B cell (primary cell): ENCODE results near the gene EMC10. TPM values are rescaled to one million over a fixed set of nuclear protein-coding genes. Genes with fewer than 3 reads are reported as not detected.

Experiments used
- ATAC-seq: fragments of 200-7000 bp; cut with Tn5 transposase; one replicate; pipeline ENCODE4 v1.10.0; 2021; ENCODE audit warnings: low read depth, mild to moderate bottlenecking, moderate number of reproducible peaks, moderate library complexity
- CTCF ChIA-PET: fragments of 350-600 bp; sonication (Branson Sonifier 250); formaldehyde crosslinking; loops from one replicate; lab custom pipeline; 2021; ENCODE audit warnings: antibody characterized with exemption, inconsistent platforms; lab: Charles Lee
- POLR2A ChIA-PET: fragments of 350-600 bp; sonication (Branson Sonifier 250); formaldehyde crosslinking; loops from one replicate; lab custom pipeline; 2021; ENCODE audit warnings: antibody characterized with exemption; lab: Charles Lee
- DNase-seq: peaks from one replicate; pipeline ENCODE4 v3.0.0; 2013
- H2AFZ ChIP-seq: 2 replicates; pipeline ENCODE4 v1.6.1; 2012; ENCODE audit warnings: mild to moderate bottlenecking, low read depth, low read length; ENCODE audit not compliant: insufficient read depth, poor library complexity, severe bottlenecking
- H3K27ac ChIP-seq, 2 donors: 1 replicate in 1 of 2; 2 replicates in 1 of 2; pipeline ENCODE4 v1.5.1; 2012 to 2013; ENCODE audit warnings: low read length in 2 of 2, mild to moderate bottlenecking in 2 of 2, moderate library complexity in 1 of 2
- H3K27me3 ChIP-seq, 4 experiments: fragments of 200-600 bp in 1 of 4; sonication (generic) in 1 of 4; replicated peaks in 1 of 4; 1 replicate in 2 of 4; 2 replicates in 2 of 4; pipeline versions ENCODE4 v1.6.1 to v1.7.0; 2013 to 2016; ENCODE audit warnings: low read length in 3 of 4, mild to moderate bottlenecking in 2 of 4, mixed read lengths in 1 of 4, moderate library complexity in 1 of 4; ENCODE audit not compliant: insufficient read depth in 4 of 4, control insufficient read depth in 3 of 4; ENCODE audit errors: control extremely low read depth in 1 of 4
- H3K36me3 ChIP-seq, 2 experiments: replicated peaks in 1 of 2; 1 replicate in 1 of 2; 2 replicates in 1 of 2; pipeline versions ENCODE4 v1.6.1 to v1.7.1; 2013; ENCODE audit warnings: low read length in 1 of 2; ENCODE audit not compliant: insufficient read depth in 2 of 2, control insufficient read depth in 1 of 2; ENCODE audit errors: control extremely low read depth in 1 of 2, extremely low read depth in 1 of 2
- H3K4me1 ChIP-seq, 2 donors: fragments of 200-600 bp in 1 of 2; sonication (generic) in 1 of 2; 1 replicate in 1 of 2; 2 replicates in 1 of 2; pipeline versions ENCODE4 v1.5.1 to v1.6.1; 2013 to 2017; ENCODE audit warnings: low read length in 2 of 2; ENCODE audit not compliant: control insufficient read depth in 2 of 2, insufficient read depth in 2 of 2
- H3K4me2 ChIP-seq: replicated peaks from 2 replicates; pipeline ENCODE3; 2012; ENCODE audit warnings: mild to moderate bottlenecking, low read depth, low read length; ENCODE audit not compliant: poor library complexity, severe bottlenecking
- H3K4me3 ChIP-seq, 5 experiments: fragments of 200-600 bp in 1 of 5; sonication (generic) in 1 of 5; 1 replicate in 3 of 5; 2 replicates in 2 of 5; pipeline versions ENCODE4 v1.5.1 to v1.7.0; 2011 to 2016; ENCODE audit warnings: low read length in 4 of 5, mild to moderate bottlenecking in 4 of 5, low read depth in 2 of 5, control low read depth in 1 of 5, moderate library complexity in 1 of 5; ENCODE audit not compliant: insufficient read depth in 1 of 5; ENCODE audit errors: control extremely low read depth in 1 of 5, extremely low read depth in 1 of 5
- H3K79me2 ChIP-seq: fragments of 200-600 bp; sonication (generic); one replicate; pipeline ENCODE4 v1.6.0; 2016; ENCODE audit warnings: low read length; ENCODE audit not compliant: control insufficient read depth, insufficient read depth
- H3K9ac ChIP-seq: fragments of 200-600 bp; sonication (generic); 2 replicates; pipeline ENCODE4 v1.6.1; 2017; ENCODE audit warnings: mild to moderate bottlenecking, low read length, moderate library complexity
- H3K9me3 ChIP-seq, 3 donors: one replicate each; pipeline versions ENCODE4 v1.6.1 to v1.7.1; 2013; ENCODE audit warnings: low read length in 2 of 3; ENCODE audit not compliant: control insufficient read depth in 2 of 3, insufficient read depth in 1 of 3; ENCODE audit errors: control extremely low read depth in 1 of 3
- H4K20me1 ChIP-seq: 2 replicates; pipeline ENCODE4 v1.6.0; 2012; ENCODE audit warnings: mild to moderate bottlenecking, low read length; ENCODE audit not compliant: insufficient read depth, control insufficient read depth, poor library complexity, severe bottlenecking
- H3K27ac Mint-ChIP-seq: one replicate; pipeline ENCODE4 v1.8.0; 2021; ENCODE audit warnings: mixed read lengths
- H3K27me3 Mint-ChIP-seq: one replicate; pipeline ENCODE4 v1.8.0; 2021; ENCODE audit warnings: mixed read lengths
- H3K4me1 Mint-ChIP-seq: one replicate; pipeline ENCODE4 v1.8.0; 2021; ENCODE audit warnings: mixed read lengths
- H3K4me3 Mint-ChIP-seq: one replicate; pipeline ENCODE4 v1.8.0; 2021; ENCODE audit warnings: mixed read lengths
- H3K9me3 Mint-ChIP-seq: one replicate; pipeline ENCODE4 v1.8.0; 2022; ENCODE audit warnings: mixed read lengths; ENCODE audit not compliant: insufficient read depth
- CTCF ChIP-seq: fragments of 200-600 bp; IDR thresholded peaks from one replicate; pipeline ENCODE4 v1.8.0; 2022; ENCODE audit warnings: antibody characterized with exemption, mild to moderate bottlenecking
- EZH2 ChIP-seq: IDR thresholded peaks from 2 replicates; pipeline ENCODE4 v1.6.1; 2012; ENCODE audit warnings: borderline replicate concordance, low read depth, mild to moderate bottlenecking, moderate library complexity, low read length; ENCODE audit not compliant: insufficient read depth, poor library complexity, severe bottlenecking
- WGBS: methylation state at CpG from one replicate; pipeline ENCODE4 v1.1.5; 2013; ENCODE audit warnings: missing lambda C conversion rate; ENCODE audit not compliant: insufficient coverage; 5-methylcytosine and 5-hydroxymethylcytosine counted together
- intact Hi-C: fragments of 100-400 bp; cut with micrococcal nuclease; formaldehyde crosslinking; loops from one replicate; pipeline ENCODE4 v1.10.0; 2022
- polyA plus RNA-seq: library from polyadenylated mRNA; depleted of rRNA; stranded (reverse); fragments of >200 nt; gene quantifications from 2 replicates; pipeline ENCODE4 v1.2.3, GENCODE V29; 2012
- total RNA-seq, 2 donors: library from RNA; stranded (reverse); fragments of 120-200 nt in 1 of 2; gene quantifications; 1 replicate in 1 of 2; 2 replicates in 1 of 2; pipeline versions ENCODE4 v1.2.3 to v1.2.4, GENCODE V29; 2013 to 2022

Gene EMC10
- total and polyA plus RNA-seq, 2 donors (not counting 1 experiment from before 2014, with no cell fraction given), result 51.1 to 88.1 TPM

GRCh38 chr19:50507376-50507775 lies 31.1 kb downstream of the EMC10 start:
- Histone ChIP-seq H3K9me3 (peaks cover 0 to under 1% (median 0%) of the 10 kb centered on the region in 3 donors), H3K9ac (no peak overlapping the region), H3K4me2 (no peak overlapping the region), H3K79me2 (no peaks in the 10 kb centered on the region), H3K36me3 (no peaks in the 10 kb centered on the region), H2AFZ (no peak overlapping the region), H3K27ac (no peak overlapping the region), H4K20me1 (no peaks in the 10 kb centered on the region), H3K4me1 (peaks cover 14 to 20% of the 10 kb centered on the region in 2 donors), H3K27me3 (no peaks in the 10 kb centered on the region), H3K4me3 (no peak overlapping the region)
- ATAC-seq (no peak), DNase-seq (no peak)
- ChIA-PET POLR2A (no interaction called here), CTCF (no interaction called here)
- no peaks in the 10 kb centered on the region for H3K9me3 Mint-ChIP-seq
- H3K27me3 Mint-ChIP-seq, result no peaks in the 10 kb centered on the region
- peaks cover 17% of the 10 kb centered on the region for H3K4me1 Mint-ChIP-seq
- 95% methylated on average over 5 of the region's 8 CpGs for WGBS
- H3K4me3 Mint-ChIP-seq, result no peak overlapping the region
- no peak overlapping the region for H3K27ac Mint-ChIP-seq
- TF ChIP-seq EZH2, result no peak
- intact Hi-C loops, result no loop called here

GRCh38 chr19:50508843-50509190 lies 32.5 kb downstream of the EMC10 start:
- Histone ChIP-seq H3K36me3 (no peaks in the 10 kb centered on the region), H2AFZ (no peak overlapping the region), H3K9me3 (peaks cover 0 to 4% (median 0%) of the 10 kb centered on the region in 3 donors), H3K9ac (no peak overlapping the region), H3K4me2 (no peak overlapping the region), H3K27ac (no peak overlapping the region), H3K4me3 (no peak overlapping the region), H4K20me1 (no peaks in the 10 kb centered on the region), H3K4me1 (peaks cover 14 to 20% of the 10 kb centered on the region in 2 donors), H3K79me2 (no peaks in the 10 kb centered on the region), H3K27me3 (peaks cover 0 to 9% (median 0%) of the 10 kb centered on the region in 4 experiments)
- H3K27ac Mint-ChIP-seq, result peak overlapping the region; percentile 43
- H3K4me1 Mint-ChIP-seq, result peaks cover 17% of the 10 kb centered on the region
- WGBS, result 94% methylated on average over 2 of the region's 3 CpGs
- ChIA-PET POLR2A (interaction anchor here (0.6 kb wide), 2 partner anchors 79 to 145 kb away, joined by 3 read pairs; no protein-coding TSS in a partner anchor), CTCF (interaction anchor here (1.0 kb wide), 1 partner anchor 48 kb away, joined by 5 read pairs; no protein-coding TSS in a partner anchor)
- ATAC-seq (no peak), DNase-seq (no peak)
- H3K27me3 Mint-ChIP-seq, result no peaks in the 10 kb centered on the region
- no peaks in the 10 kb centered on the region for H3K9me3 Mint-ChIP-seq
- TF ChIP-seq EZH2 (no peak), CTCF (no peak)
- intact Hi-C loops, result no loop called here
- H3K4me3 Mint-ChIP-seq, result no peak overlapping the region
